ENCODE data around the gene ASPHD1. TPM values are rescaled to one million over a fixed set of nuclear protein-coding genes. Genes with fewer than 3 reads are reported as not detected.

The ASPHD1 gene
- total and polyA plus RNA-seq, 8 donors, result 0.42 to 15.6 (median 0.63) TPM

DNA sequence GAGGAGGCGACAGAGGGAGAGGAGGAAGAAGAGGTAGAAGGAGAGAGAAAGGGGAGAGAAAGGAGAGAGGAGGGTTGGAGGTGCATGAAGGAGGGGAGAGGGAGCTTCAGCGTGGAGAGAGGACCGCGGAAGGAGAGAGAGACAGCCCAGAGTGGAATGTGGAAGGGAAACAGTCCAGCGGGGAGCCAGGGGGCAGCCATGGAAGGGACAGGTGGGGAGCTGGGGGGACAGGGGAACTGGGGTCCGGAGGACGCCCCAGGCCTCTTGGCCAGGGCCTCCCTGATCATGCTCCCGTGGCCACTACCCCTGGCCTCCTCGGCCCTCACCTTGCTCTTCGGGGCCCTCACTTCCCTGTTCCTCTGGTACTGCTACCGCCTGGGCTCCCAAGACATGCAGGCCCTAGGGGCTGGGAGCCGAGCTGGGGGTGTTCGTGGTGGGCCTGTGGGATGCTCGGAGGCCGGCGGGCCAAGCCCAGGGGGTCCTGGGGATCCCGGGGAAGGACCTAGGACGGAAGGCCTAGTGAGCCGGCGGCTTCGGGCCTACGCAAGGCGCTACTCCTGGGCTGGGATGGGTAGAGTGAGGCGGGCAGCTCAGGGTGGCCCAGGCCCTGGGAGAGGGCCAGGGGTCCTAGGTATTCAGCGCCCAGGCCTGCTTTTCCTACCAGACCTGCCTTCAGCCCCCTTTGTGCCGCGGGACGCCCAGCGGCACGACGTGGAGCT is 759 bp downstream of the ASPHD1 start:
- DNase-seq (no peak), ATAC-seq (no peak)
- Histone ChIP-seq H3K9me3 (no peaks in the 10 kb centered on the region), H3K4me1 (peaks cover 4 to 12% of the 10 kb centered on the region in 2 donors), H3K27me3 (peaks cover 0 to 61% of the 10 kb centered on the region in 2 donors), H3K4me3 (peak overlapping the region; percentile 58 to 63), H3K27ac (peak overlapping the region in 1 of 2 donors; percentile 59), H3K36me3 (no peaks in the 10 kb centered on the region)
- intact Hi-C loops (cut with DNase I), result no loop called here
- no peak for TF ChIP-seq CTCF (IDR thresholded peaks at IDR 0.05)

DNA sequence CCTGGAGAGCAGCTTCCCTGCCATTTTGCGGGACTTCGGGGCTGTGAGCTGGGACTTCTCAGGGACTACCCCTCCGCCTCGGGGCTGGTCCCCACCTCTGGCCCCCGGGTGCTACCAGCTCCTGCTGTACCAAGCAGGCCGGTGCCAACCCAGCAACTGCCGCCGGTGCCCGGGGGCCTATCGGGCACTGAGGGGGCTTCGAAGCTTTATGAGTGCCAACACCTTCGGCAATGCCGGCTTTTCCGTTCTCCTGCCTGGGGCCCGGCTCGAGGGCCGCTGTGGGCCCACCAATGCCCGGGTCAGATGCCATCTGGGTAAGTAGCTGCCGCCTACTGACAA is 1.3 kb downstream of the ASPHD1 start:
- Histone ChIP-seq H3K9me3 (no peaks in the 10 kb centered on the region), H3K27ac (no peak overlapping the region), H3K4me1 (peaks cover 4 to 12% of the 10 kb centered on the region in 2 donors), H3K27me3 (peaks cover 0 to 55% of the 10 kb centered on the region in 2 donors), H3K4me3 (no peak overlapping the region), H3K36me3 (peaks cover 0 to under 1% of the 10 kb centered on the region in 2 donors)
- no peak for ATAC-seq
- DNase-seq, result peak in 1 of 4 donors; percentile 72
- TF ChIP-seq CTCF (IDR thresholded peaks at IDR 0.05), result no peak
- intact Hi-C loops (cut with DNase I), result no loop called here

GRCh38 chr16:29903590-29903989 is 3.3 kb downstream of the ASPHD1 start:
- H3K27ac ChIP-seq, result no peak overlapping the region
- peaks cover 4 to 12% of the 10 kb centered on the region in 2 donors for H3K4me1 ChIP-seq
- peaks cover 0 to 35% of the 10 kb centered on the region in 2 donors for H3K27me3 ChIP-seq
- ATAC-seq (no peak), DNase-seq (no peak)
- TF ChIP-seq CTCF (IDR thresholded peaks at IDR 0.05), result no peak
- intact Hi-C loops (cut with DNase I), result no loop called here
- H3K9me3 ChIP-seq, result no peaks in the 10 kb centered on the region
- H3K36me3 ChIP-seq, result peaks cover 0 to 5% of the 10 kb centered on the region in 2 donors
- H3K4me3 ChIP-seq, result no peak overlapping the region

- H3K4me1 ChIP-seq, result peaks cover 0 to 8% of the 10 kb centered on the region in 2 donors
- H3K27ac ChIP-seq, result no peak overlapping the region
- no peaks in the 10 kb centered on the region for H3K9me3 ChIP-seq
- ATAC-seq (no peak), DNase-seq (no peak)
- H3K36me3 ChIP-seq, result peaks cover 0 to 5% of the 10 kb centered on the region in 2 donors
- TF ChIP-seq CTCF (IDR thresholded peaks at IDR 0.05), result no peak
- peaks cover 0 to 22% of the 10 kb centered on the region in 2 donors for H3K27me3 ChIP-seq
- H3K4me3 ChIP-seq, result no peak overlapping the region
- intact Hi-C loops (cut with DNase I), result no loop called here
These were observed 4.7 kb downstream of the ASPHD1 start for GRCh38 chr16:29904947-29905346.

- peak in 1 of 4 donors; percentile 25 for DNase-seq
- peaks cover 0 to 4% of the 10 kb centered on the region in 2 donors for H3K4me1 ChIP-seq
- no peak for TF ChIP-seq CTCF (IDR thresholded peaks at IDR 0.05)
These were observed 5.4 kb downstream of the ASPHD1 start for GRCh38 chr16:29905668-29906067.

More at GRCh38 chr16:29905668-29906067, 5.4 kb downstream of the ASPHD1 start:
- intact Hi-C loops (cut with DNase I), result no loop called here
- H3K9me3 ChIP-seq, result no peaks in the 10 kb centered on the region
- no peak overlapping the region for H3K4me3 ChIP-seq
- peaks cover 0 to 18% of the 10 kb centered on the region in 2 donors for H3K27me3 ChIP-seq
- no peak overlapping the region for H3K27ac ChIP-seq
- H3K36me3 ChIP-seq, result peaks cover 0 to 5% of the 10 kb centered on the region in 2 donors
- ATAC-seq, result no peak

Data from left lung (tissue), 10 donors.